HG03469 (cell line): ENCODE data around the gene EVI5L.
"Not testable (repeated sequence)": the region's sequence is repeated elsewhere in the genome, so short reads cannot be mapped to it uniquely, and the experiment has no call there.

ENCODE experiments used
- ATAC-seq: cut with Tn5 transposase; IDR thresholded peaks from one replicate; pipeline ENCODE4 v1.9.1; 2021; ENCODE audit warnings: mild to moderate bottlenecking, moderate library complexity, moderate number of reproducible peaks; ENCODE audit not compliant: unreplicated experiment

Gene EVI5L

GRCh38 chr19:7871437-7872305 lies 41.7 kb downstream of the EVI5L start:
- ATAC-seq, result no peak

- no peak for ATAC-seq
Measured at GRCh38 chr19:7872306-7873204, 42.5 kb downstream of the EVI5L start.

- ATAC-seq, result no peak
Measured at GRCh38 chr19:7873304-7874075, 43.5 kb downstream of the EVI5L start.

- no peak for ATAC-seq
Measured at GRCh38 chr19:7874076-7874896, 44.3 kb downstream of the EVI5L start, which contains the start of gene PRR36. Gene PRR36 (minus strand): TSS chr19:7874390. CDS start chr19:7873689, 701 bp downstream.

GRCh38 chr19:7874897-7875273 lies 44.9 kb downstream of the EVI5L start:
- no peak for ATAC-seq

GRCh38 chr19:7877249-7877836 lies 47.3 kb downstream of the EVI5L start:
- no peak for ATAC-seq

GRCh38 chr19:7879111-7879807 lies 49.2 kb downstream of the EVI5L start:
- no peak for ATAC-seq

- no peak for ATAC-seq
Measured at GRCh38 chr19:7879836-7880235, 49.8 kb downstream of the EVI5L start.

GRCh38 chr19:7881910-7882309 lies 51.9 kb downstream of the EVI5L start:
- no peak for ATAC-seq

GRCh38 chr19:7883105-7883504 lies 53.1 kb downstream of the EVI5L start:
- no peak for ATAC-seq

GRCh38 chr19:7883796-7884570 lies 54.0 kb downstream of the EVI5L start:
- no peak for ATAC-seq

GRCh38 chr19:7885818-7886217 lies 55.8 kb downstream of the EVI5L start:
- no peak for ATAC-seq

- ATAC-seq, result no peak
Measured at GRCh38 chr19:7887408-7888144, 57.6 kb downstream of the EVI5L start.

GRCh38 chr19:7888145-7888825 lies 58.3 kb downstream of the EVI5L start, which contains the start of gene LRRC8E:
Gene LRRC8E (plus strand): TSS chr19:7888510. CDS start chr19:7895604, 7,094 bp downstream.
- ATAC-seq, result no peak

GRCh38 chr19:7888826-7889217 lies 58.8 kb downstream of the EVI5L start:
- ATAC-seq, result no peak

GRCh38 chr19:7893362-7894101 lies 63.5 kb downstream of the EVI5L start:
- ATAC-seq, result not testable (repeated sequence)
